Common myeloid progenitor, CD34-positive (primary cell): Measurements from ENCODE around the gene AMN1.
"Not testable (repeated sequence)": the region's sequence is repeated elsewhere in the genome, so short reads cannot be mapped to it uniquely, and the experiment has no call there.

Source experiments
- CTCF ChIA-PET: fragments of 350-600 bp; sonication (Branson Sonifier 250); formaldehyde crosslinking; loops from one replicate; lab custom pipeline; 2021; ENCODE audit warnings: antibody characterized with exemption; lab: Charles Lee
- POLR2A ChIA-PET: fragments of 350-600 bp; sonication (Branson Sonifier 250); formaldehyde crosslinking; loops from one replicate; lab custom pipeline; 2021; ENCODE audit warnings: antibody characterized with exemption; lab: Charles Lee
- DNase-seq, 3 donors: peaks; one replicate each; pipeline versions ENCODE4 v3.0.0 to v3.0.0-alpha.2; 2013
- H3K27ac ChIP-seq, 2 experiments: 1 replicate in 1 of 2; 2 replicates in 1 of 2; pipeline ENCODE4 v1.7.0; 2013; ENCODE audit warnings: inconsistent platforms in 2 of 2, low read length in 2 of 2, mild to moderate bottlenecking in 2 of 2, low read depth in 1 of 2, moderate library complexity in 1 of 2; ENCODE audit not compliant: severe bottlenecking in 2 of 2, insufficient read depth in 1 of 2, poor library complexity in 1 of 2
- H3K27me3 ChIP-seq, 5 experiments: replicated peaks in 2 of 5; 1 replicate in 3 of 5; 2 replicates in 2 of 5; pipeline versions ENCODE4 v1.6.1 to v1.7.0; 2013; ENCODE audit warnings: low read length in 4 of 5, mild to moderate bottlenecking in 2 of 5, moderate library complexity in 2 of 5, inconsistent platforms in 1 of 5; ENCODE audit not compliant: insufficient read depth in 5 of 5, control insufficient read depth in 4 of 5
- H3K36me3 ChIP-seq, 4 experiments: 1 replicate in 2 of 4; 2 replicates in 2 of 4; pipeline versions ENCODE4 v1.6.1 to v1.7.0; 2013; ENCODE audit warnings: low read length in 3 of 4, control low read depth in 1 of 4, mild to moderate bottlenecking in 1 of 4; ENCODE audit not compliant: control insufficient read depth in 4 of 4, insufficient read depth in 4 of 4
- H3K4me1 ChIP-seq, 4 experiments: 1 replicate in 3 of 4; 2 replicates in 1 of 4; pipeline versions ENCODE4 v1.6.1 to v1.7.1; 2013; ENCODE audit warnings: low read length in 3 of 4, mild to moderate bottlenecking in 3 of 4, control low read depth in 1 of 4, inconsistent platforms in 1 of 4, moderate library complexity in 1 of 4; ENCODE audit not compliant: control insufficient read depth in 4 of 4, insufficient read depth in 4 of 4; ENCODE audit errors: control extremely low read depth in 1 of 4
- H3K4me3 ChIP-seq, 7 experiments: 1 replicate in 4 of 7; 2 replicates in 3 of 7; pipeline versions ENCODE4 v1.5.1 to v1.7.0; 2013; ENCODE audit warnings: mild to moderate bottlenecking in 7 of 7, low read length in 6 of 7, moderate library complexity in 6 of 7, inconsistent platforms in 2 of 7, low read depth in 2 of 7, control low read depth in 1 of 7; ENCODE audit not compliant: insufficient read depth in 4 of 7, control insufficient read depth in 1 of 7; ENCODE audit errors: extremely low read depth in 1 of 7
- H3K9me3 ChIP-seq, 5 experiments: 1 replicate in 4 of 5; 2 replicates in 1 of 5; pipeline versions ENCODE4 v1.6.1 to v1.7.1; 2013; ENCODE audit warnings: low read length in 4 of 5, mild to moderate bottlenecking in 2 of 5, inconsistent platforms in 1 of 5, low read depth in 1 of 5, moderate library complexity in 1 of 5; ENCODE audit not compliant: control insufficient read depth in 4 of 5, insufficient read depth in 2 of 5; ENCODE audit errors: control extremely low read depth in 1 of 5
- WGBS: methylation state at CpG from one replicate; pipeline ENCODE4 v1.1.5; 2013; ENCODE audit not compliant: insufficient coverage; 5-methylcytosine and 5-hydroxymethylcytosine counted together

The AMN1 gene

GRCh38 chr12:31749024-31749704 lies 20.3 kb upstream of the AMN1 start:
- 63% methylated on average over 5 of the region's 5 CpGs for WGBS
- Histone ChIP-seq H3K27me3 (no peaks in the 10 kb centered on the region), H3K4me1 (peaks cover 5 to 36% (median 13%) of the 10 kb centered on the region in 4 experiments), H3K9me3 (peaks cover 0 to 15% (median 5%) of the 10 kb centered on the region in 5 experiments), H3K4me3 (peak overlapping the region in 1 of 7 experiments; percentile 30), H3K36me3 (no peaks in the 10 kb centered on the region), H3K27ac (peak overlapping the region; percentile 6 to 67)
- DNase-seq, result peak; percentile 81 to 95 (median 94)
- POLR2A ChIA-PET, result no interaction called here
- CTCF ChIA-PET, result no interaction called here

GRCh38 chr12:31745242-31745641 lies 16.4 kb upstream of the AMN1 start:
- DNase-seq, result no peak
- Histone ChIP-seq H3K27me3 (no peaks in the 10 kb centered on the region), H3K4me3 (no peak overlapping the region), H3K36me3 (no peaks in the 10 kb centered on the region), H3K27ac (no peak overlapping the region), H3K9me3 (peaks cover 0 to 10% (median 1%) of the 10 kb centered on the region in 5 experiments), H3K4me1 (peaks cover 9 to 45% (median 16%) of the 10 kb centered on the region in 4 experiments)
- no CpG with 5 or more reads among the region's 2 CpGs for WGBS
- ChIA-PET CTCF (no interaction called here), POLR2A (no interaction called here)

- H3K9me3 ChIP-seq, H3K27ac ChIP-seq, H3K27me3 ChIP-seq, DNase-seq, CTCF ChIA-PET, POLR2A ChIA-PET, H3K4me3 ChIP-seq, H3K36me3 ChIP-seq: not testable (repeated sequence)
- WGBS, result 100% methylated on average over 1 of the region's 4 CpGs
- peaks cover 9 to 43% (median 15%) of the 10 kb centered on the region in 4 experiments for H3K4me1 ChIP-seq
Measured at GRCh38 chr12:31744363-31744762, 15.5 kb upstream of the AMN1 start.

GRCh38 chr12:31742891-31743290 lies 14.1 kb upstream of the AMN1 start:
- WGBS, result 0% methylated on average over 1 of the region's 1 CpG

GRCh38 chr12:31740628-31741027 lies 11.8 kb upstream of the AMN1 start:
- Histone ChIP-seq H3K4me1 (peaks cover 4 to 43% (median 15%) of the 10 kb centered on the region in 4 experiments), H3K27ac (no peak overlapping the region), H3K9me3 (peaks cover 0 to 3% (median 0%) of the 10 kb centered on the region in 5 experiments), H3K4me3 (no peak overlapping the region), H3K36me3 (no peaks in the 10 kb centered on the region), H3K27me3 (no peaks in the 10 kb centered on the region)
- peak in 2 of 3 donors; percentile 38 to 55 for DNase-seq
- ChIA-PET POLR2A (no interaction called here), CTCF (no interaction called here)
- WGBS, result no CpG with 5 or more reads among the region's 3 CpGs

More at GRCh38 chr12:31742891-31743290, 14.1 kb upstream of the AMN1 start:
- Histone ChIP-seq H3K9me3 (peaks cover 0 to 3% (median 0%) of the 10 kb centered on the region in 5 experiments), H3K36me3 (no peaks in the 10 kb centered on the region), H3K4me1 (peaks cover 9 to 47% (median 17%) of the 10 kb centered on the region in 4 experiments), H3K27me3 (no peaks in the 10 kb centered on the region), H3K4me3 (no peak overlapping the region), H3K27ac (no peak overlapping the region)
- ChIA-PET POLR2A (interaction anchor here (0.9 kb wide), 1 partner anchor 28 kb away, joined by 3 read pairs; no protein-coding TSS in a partner anchor), CTCF (interaction anchor here (1.3 kb wide), 1 partner anchor 28 kb away, joined by 3 read pairs; no protein-coding TSS in a partner anchor)
- peak in 1 of 3 donors; percentile 48 for DNase-seq

- 80% methylated on average over 2 of the region's 2 CpGs for WGBS
- H3K36me3 ChIP-seq, result no peaks in the 10 kb centered on the region
- H3K27ac ChIP-seq, result no peak overlapping the region
- POLR2A ChIA-PET, result interaction anchor here (0.6 kb wide), 1 partner anchor 17 kb away, joined by 4 read pairs; no protein-coding TSS in a partner anchor
- no peaks in the 10 kb centered on the region for H3K27me3 ChIP-seq
- CTCF ChIA-PET, result no interaction called here
- peak in 1 of 3 donors; percentile 49 for DNase-seq
- H3K9me3 ChIP-seq, result peaks cover 0 to 2% (median 0%) of the 10 kb centered on the region in 5 experiments
- H3K4me1 ChIP-seq, result peaks cover 3 to 32% (median 15%) of the 10 kb centered on the region in 4 experiments
- H3K4me3 ChIP-seq, result no peak overlapping the region
Measured at GRCh38 chr12:31737763-31738162, 8.9 kb upstream of the AMN1 start.

- Histone ChIP-seq H3K9me3 (peaks cover 0 to 2% (median 0%) of the 10 kb centered on the region in 5 experiments), H3K36me3 (no peaks in the 10 kb centered on the region), H3K4me3 (no peak overlapping the region), H3K27me3 (no peaks in the 10 kb centered on the region), H3K27ac (no peak overlapping the region), H3K4me1 (peaks cover under 1 to 30% (median 15%) of the 10 kb centered on the region in 4 experiments)
- ChIA-PET POLR2A (interaction anchor here (0.6 kb wide), 1 partner anchor 17 kb away, joined by 4 read pairs; no protein-coding TSS in a partner anchor), CTCF (no interaction called here)
- DNase-seq, result peak in 1 of 3 donors; percentile 44
- WGBS, result no CpG with 5 or more reads among the region's 4 CpGs
Measured at GRCh38 chr12:31737345-31737744, 8.5 kb upstream of the AMN1 start.
